ENCODE measurements around the gene KBTBD6. TPM values are rescaled to one million over a fixed set of nuclear protein-coding genes. Genes with fewer than 3 reads are reported as not detected.

Gene KBTBD6
- total RNA-seq, 3 donors from 2014 or later: 2.6 to 7.6 (median 3.5) TPM

DNA sequence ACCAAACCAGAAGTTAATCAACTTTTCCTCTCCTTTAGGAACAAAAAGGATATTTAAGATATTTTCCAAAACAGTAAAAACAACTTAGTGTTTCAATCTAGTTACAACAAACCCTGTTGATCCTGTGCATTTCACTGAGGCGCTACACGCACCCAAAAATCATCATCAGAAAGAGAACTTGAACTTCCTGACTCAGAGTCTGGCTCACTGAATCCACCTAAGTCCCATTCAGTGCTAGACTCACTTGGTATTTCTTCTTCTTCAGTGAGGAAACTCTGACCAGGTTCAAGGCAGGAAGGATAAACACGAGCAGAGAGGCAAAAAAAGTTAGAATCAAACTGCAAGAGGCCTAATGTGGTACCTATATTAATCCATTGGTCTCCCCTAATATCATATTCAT, 2.2 kb downstream of the KBTBD6 start:
- TF ChIP-seq CTCF (IDR thresholded peaks at IDR 0.05): no peak
- no peak for DNase-seq
- Histone ChIP-seq H3K4me3 (no peak overlapping the region), H3K9me3 (no peaks in the 10 kb centered on the region), H3K36me3 (ENCODE audit: low read depth) (no peaks in the 10 kb centered on the region), H3K4me1 (ENCODE audit: low read depth) (peaks cover 22% of the 10 kb centered on the region)
- no peak for ATAC-seq
- intact Hi-C loops (cut with DNase I, micrococcal nuclease): loop anchor here in 1 of 2 donors (10.0 kb wide), 1 partner anchor 64 kb away; the partner anchor contains the start of gene KBTBD7

GRCh38 chr13:41127701-41128100, 4.9 kb downstream of the KBTBD6 start:
- ATAC-seq (no peak), DNase-seq (no peak)
- intact Hi-C loops (cut with DNase I, micrococcal nuclease): no loop called here
- no peaks in the 10 kb centered on the region for H3K9me3 ChIP-seq
- H3K4me3 ChIP-seq: no peak overlapping the region
- TF ChIP-seq CTCF (IDR thresholded peaks at IDR 0.05): no peak
- H3K4me1 ChIP-seq (ENCODE audit: low read depth): peaks cover 22% of the 10 kb centered on the region
- no peaks in the 10 kb centered on the region for H3K36me3 ChIP-seq (ENCODE audit: low read depth)

GRCh38 chr13:41122838-41123237, 9.8 kb downstream of the KBTBD6 start:
- DNase-seq (no peak), ATAC-seq (no peak)
- Histone ChIP-seq H3K4me1 (ENCODE audit: low read depth) (no peaks in the 10 kb centered on the region), H3K36me3 (ENCODE audit: low read depth) (no peaks in the 10 kb centered on the region), H3K4me3 (no peak overlapping the region), H3K9me3 (no peaks in the 10 kb centered on the region)
- TF ChIP-seq CTCF (IDR thresholded peaks at IDR 0.05): no peak
- intact Hi-C loops (cut with DNase I, micrococcal nuclease): no loop called here

DNA sequence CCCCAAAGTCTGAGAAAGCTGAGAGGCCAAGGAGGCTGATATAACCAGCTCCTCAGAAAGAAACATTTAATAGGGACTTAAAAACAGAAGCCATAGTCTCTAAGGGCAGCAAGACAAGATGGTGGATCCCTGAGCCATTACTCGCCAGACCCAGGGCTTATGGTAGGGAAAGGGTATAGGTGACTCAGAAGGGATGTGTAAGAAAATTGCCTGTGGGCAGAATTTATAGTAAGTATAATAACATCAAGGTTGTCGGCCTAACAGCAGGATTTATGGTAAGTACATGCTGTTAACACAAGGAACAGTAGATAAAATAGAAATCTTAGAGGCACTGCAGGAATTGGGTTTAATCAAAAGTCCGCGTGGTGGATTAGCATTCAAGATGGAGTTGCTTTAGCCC, 14.7 kb downstream of the KBTBD6 start:
- no peaks in the 10 kb centered on the region for H3K4me1 ChIP-seq (ENCODE audit: low read depth)
- intact Hi-C loops (cut with DNase I, micrococcal nuclease): no loop called here
- TF ChIP-seq CTCF (IDR thresholded peaks at IDR 0.05): no peak
- no peaks in the 10 kb centered on the region for H3K36me3 ChIP-seq (ENCODE audit: low read depth)
- no peaks in the 10 kb centered on the region for H3K9me3 ChIP-seq
- ATAC-seq (no peak), DNase-seq (no peak)
- H3K4me3 ChIP-seq: no peak overlapping the region

- no peaks in the 10 kb centered on the region for H3K4me1 ChIP-seq (ENCODE audit: low read depth)
- H3K4me3 ChIP-seq: no peak overlapping the region
- DNase-seq: no peak
- intact Hi-C loops (cut with DNase I, micrococcal nuclease): no loop called here
- ATAC-seq: no peak
- no peaks in the 10 kb centered on the region for H3K9me3 ChIP-seq
- no peaks in the 10 kb centered on the region for H3K36me3 ChIP-seq (ENCODE audit: low read depth)
- no peak for TF ChIP-seq CTCF (IDR thresholded peaks at IDR 0.05)
These were observed 21.1 kb downstream of the KBTBD6 start for GRCh38 chr13:41111454-41111853.

DNA sequence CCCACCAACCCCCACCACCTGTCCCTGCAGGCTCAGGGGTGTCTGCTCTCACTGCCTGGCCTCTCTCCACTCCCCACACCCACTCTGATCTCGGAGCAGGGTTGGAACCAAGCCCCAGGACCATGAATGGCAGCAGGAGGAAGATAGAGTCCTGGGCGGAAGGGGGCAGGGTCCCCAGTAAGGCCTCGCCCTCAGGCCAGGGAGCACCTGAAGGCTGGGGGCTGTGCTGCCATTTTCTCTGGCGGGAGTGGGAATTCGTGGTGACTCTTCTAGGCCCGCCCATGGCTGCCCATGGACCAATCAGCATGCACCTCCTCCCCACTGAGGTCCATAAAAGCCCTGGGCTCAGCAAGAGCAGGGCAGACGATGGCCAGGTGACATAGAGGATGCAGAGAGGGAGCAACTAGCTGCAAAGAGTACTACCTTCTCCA, 25.0 kb downstream of the KBTBD6 start:
- ATAC-seq (no peak), DNase-seq (no peak)
- Histone ChIP-seq H3K36me3 (ENCODE audit: low read depth) (no peaks in the 10 kb centered on the region), H3K4me3 (no peak overlapping the region), H3K9me3 (no peaks in the 10 kb centered on the region), H3K4me1 (ENCODE audit: low read depth) (no peaks in the 10 kb centered on the region)
- no peak for TF ChIP-seq CTCF (IDR thresholded peaks at IDR 0.05)
- intact Hi-C loops (cut with DNase I, micrococcal nuclease): no loop called here
